Heart left ventricle (tissue), 16 donors: ENCODE measurements around the gene MGLL. TPM values are rescaled to one million over a fixed set of nuclear protein-coding genes. Genes with fewer than 3 reads are reported as not detected.

Experiments used
- ATAC-seq, 4 donors: fragments of 200-7000 bp; cut with Tn5 transposase; one replicate each; pipeline ENCODE4 v1.9.1; 2020 to 2022; ENCODE audit warnings: moderate library complexity in 4 of 4, mild to moderate bottlenecking in 3 of 4, moderate number of reproducible peaks in 1 of 4
- DNase-seq, 5 donors: peaks; one replicate each; pipeline ENCODE4 v3.0.0-alpha.2; 2020
- H3K27ac ChIP-seq, 12 donors: fragments of 200-600 bp; sonication (generic) in 4 of 12; one replicate each; pipeline versions ENCODE4 v1.5.0 to v1.8.0; 2016 to 2022; ENCODE audit warnings: mild to moderate bottlenecking in 2 of 12
- H3K27me3 ChIP-seq, 9 donors: fragments of 200-600 bp; sonication (generic) in 2 of 9; one replicate each; pipeline versions ENCODE4 v1.5.1 to v1.8.0; 2016 to 2022; ENCODE audit warnings: mild to moderate bottlenecking in 3 of 9
- H3K36me3 ChIP-seq, 9 donors: fragments of 200-600 bp; sonication (generic) in 2 of 9; one replicate each; pipeline versions ENCODE4 v1.5.0 to v1.8.0; 2018 to 2022; ENCODE audit warnings: mild to moderate bottlenecking in 2 of 9
- H3K4me1 ChIP-seq, 12 donors: fragments of 200-600 bp; sonication (generic) in 4 of 12; one replicate each; pipeline versions ENCODE4 v1.5.0 to v1.8.0; 2016 to 2022; ENCODE audit warnings: mild to moderate bottlenecking in 3 of 12
- H3K4me3 ChIP-seq, 12 donors: fragments of 200-600 bp; sonication (generic) in 4 of 12; one replicate each; pipeline versions ENCODE4 v1.5.0 to v1.8.0; 2017 to 2022; ENCODE audit warnings: mild to moderate bottlenecking in 9 of 12, moderate library complexity in 4 of 12
- H3K9me3 ChIP-seq, 12 donors: fragments of 200-600 bp; sonication (generic) in 4 of 12; one replicate each; pipeline versions ENCODE4 v1.5.0 to v1.8.0; 2016 to 2022; ENCODE audit warnings: mild to moderate bottlenecking in 1 of 12
- CTCF ChIP-seq, 12 donors: fragments of 200-600 bp; sonication (generic) in 4 of 12; IDR thresholded peaks; one replicate each; pipeline versions ENCODE4 v1.5.0 to v1.8.0; 2018 to 2022; ENCODE audit warnings: antibody characterized with exemption in 12 of 12, mild to moderate bottlenecking in 5 of 12
- POLR2A ChIP-seq, 2 donors: fragments of 450-650 bp; IDR thresholded peaks; one replicate each; pipeline ENCODE4 v1.6.1; 2017; ENCODE audit warnings: antibody characterized with exemption in 2 of 2, mild to moderate bottlenecking in 2 of 2, moderate library complexity in 2 of 2
- WGBS, 4 donors: extraction: QIAGEN DNeasy Blood & Tissue Kit in 2 of 4; methylation state at CpG; one replicate each; pipeline versions ENCODE4 v1.1.5 to v1.1.7; 2013 to 2018; 5-methylcytosine and 5-hydroxymethylcytosine counted together
- intact Hi-C, 10 donors: fragments of 100-400 bp; cut with DNase I; formaldehyde crosslinking; loops; one replicate each; pipeline versions ENCODE4 v1.11.1 to v1.14.2; 2022
- polyA plus RNA-seq, 2 donors: library from polyadenylated mRNA; stranded (reverse); fragments of 200-250 nt; gene quantifications; one replicate each; pipeline ENCODE4 v1.2.3, GENCODE V29; 2013
- total RNA-seq, 9 donors: library from RNA; depleted of rRNA in 2 of 9; stranded (reverse); fragments of >200 nt in 2 of 9; fragmentation: NEBNext Ultra II Directional in 3 of 9; extraction: Animal tissue kit (Norgen Biotek cat#: 25700) in 3 of 9; gene quantifications; one replicate each; pipeline versions ENCODE4 v1.1.0 to v1.2.4, GENCODE V29; 2016 to 2023
- donor health status: ischemic (EF 13 %, LVEDD 7.1; RV severe dilation, severe dysfunction).
- donor health status: healthy with polysubstance abuse.
- donor health status: DM: no; HTN: yes; CAD: no.
- donor health status: DM: no; HTN: no; CAD: no.
- donor health status: ischemic (EF 25% LVEDD 6.9; RV normal size, moderate dysfunction).
- donor health status: ischemic (EF 25% LVEDD 5.7; RV mildly dilated, moderate dysfunction).
- donor health status: healthy.
- donor health status: DM: yes; HTN: yes; CAD: no.
- donor health status: ischemic (EF 35%, LVEDD 5.7; RV mildly dilated, moderate dysfunction).
- donor health status: nonischemic (EF 11% LVEDD 7.7; RV severe dilation, severe dysfunction).
- donor health status: DM: yes; HTN: yes; CAD: no.
- donor health status: PGD.
- donor health status: ischemic (EF 29% LVEDD 5.4; RV normal size, mild dysfunction).
- donor health status: nonischemic (EF 23%, LVEDD 6.1; RV moderate dilation, normal function).

Gene MGLL
- total and polyA plus RNA-seq, 11 donors = 38.5 to 119 (median 78.9) TPM

DNA sequence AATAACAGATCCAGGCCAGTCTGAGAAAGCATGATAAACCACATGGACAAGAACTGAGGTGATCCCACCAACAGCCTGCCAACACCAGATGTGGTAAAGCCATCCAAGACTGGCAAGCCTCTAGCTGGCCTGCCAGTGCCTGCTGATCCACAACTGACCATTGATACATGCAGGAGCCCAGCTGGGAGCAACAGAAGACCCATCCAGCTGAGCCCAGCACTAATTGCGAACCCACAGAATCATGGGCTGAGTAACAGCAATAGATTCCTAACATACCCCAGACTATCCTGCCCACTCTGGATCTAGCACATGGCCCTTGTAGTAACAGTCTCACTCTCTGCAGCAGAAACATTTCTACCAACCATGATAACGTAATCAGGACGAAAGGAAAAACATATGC is 10.6 kb downstream of the MGLL start:
- Histone ChIP-seq H3K9me3 (peaks cover 0 to 5% (median 0%) of the 10 kb centered on the region in 12 donors), H3K27me3 (no peaks in the 10 kb centered on the region), H3K36me3 (peaks cover 2 to 97% (median 78%) of the 10 kb centered on the region in 9 donors), H3K4me3 (no peak overlapping the region), H3K27ac (no peak overlapping the region), H3K4me1 (peaks cover 3 to 67% (median 42%) of the 10 kb centered on the region in 12 donors)
- ATAC-seq = no peak
- 91 to 100% (median 94%) methylated on average over 2 to 3 of the region's 3 CpGs for WGBS, 4 donors
- intact Hi-C loops = loop anchor here in 2 of 10 donors (10.0 kb wide), 2 partner anchors 57 to 67 kb away; no protein-coding TSS in a partner anchor
- no peak for DNase-seq
- no peak for TF ChIP-seq POLR2A (IDR thresholded peaks at IDR 0.05)
- TF ChIP-seq CTCF (IDR thresholded peaks at IDR 0.05) = no peak

DNA sequence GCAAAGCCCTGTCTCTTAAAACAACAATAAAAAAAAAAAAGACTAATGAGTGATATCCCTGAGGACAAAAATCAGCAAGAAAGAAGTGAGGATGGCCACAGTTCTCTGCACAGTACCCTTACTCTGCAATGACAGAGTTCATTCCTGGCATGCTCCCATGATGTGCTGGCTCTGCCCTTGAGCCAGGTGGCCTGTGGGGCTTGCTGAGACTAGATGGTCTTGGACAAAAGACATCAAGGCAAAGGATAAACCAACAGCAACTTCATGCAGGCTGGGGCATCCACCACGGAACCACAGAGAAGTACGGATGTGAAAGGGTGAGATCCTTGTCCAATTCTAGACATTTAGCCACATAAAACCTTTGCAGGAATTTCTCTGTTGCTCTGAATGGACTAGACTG is 12.7 kb downstream of the MGLL start:
- Histone ChIP-seq H3K36me3 (peaks cover 2 to 98% (median 69%) of the 10 kb centered on the region in 9 donors), H3K4me1 (peaks cover 0 to 55% (median 28%) of the 10 kb centered on the region in 12 donors)
- intact Hi-C loops = loop anchor here in 2 of 10 donors (10.0 kb wide), 2 partner anchors 55 to 65 kb away; no protein-coding TSS in a partner anchor

DNA sequence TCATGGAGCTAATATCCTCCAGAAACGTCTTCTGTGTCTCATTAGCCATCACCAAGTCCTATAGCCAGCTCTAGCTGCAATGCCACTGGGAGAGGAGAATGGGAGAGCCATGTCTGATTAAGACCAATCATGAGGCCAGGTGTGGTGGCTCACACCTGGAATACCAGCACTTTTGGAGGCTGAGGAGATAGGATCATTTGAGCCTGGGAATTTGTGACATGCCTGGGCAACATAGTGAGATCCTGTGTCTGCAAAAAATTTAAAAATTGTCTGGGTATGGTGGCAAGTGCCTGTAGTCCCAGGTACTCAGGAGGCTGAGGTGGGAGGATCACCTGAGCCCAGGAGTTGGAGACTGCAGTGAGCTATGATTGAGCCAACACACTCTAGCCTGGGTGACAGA is 13.1 kb downstream of the MGLL start:
- DNase-seq (no peak), ATAC-seq (no peak)
- 84 to 88% (median 86%) methylated on average over 1 of the region's 1 CpG for WGBS, 4 donors
- intact Hi-C loops = no loop called here
- Histone ChIP-seq H3K27ac (no peak overlapping the region), H3K9me3 (peaks cover 0 to 5% (median 0%) of the 10 kb centered on the region in 12 donors), H3K36me3 (peaks cover 2 to 98% (median 66%) of the 10 kb centered on the region in 9 donors), H3K4me1 (peaks cover 0 to 53% (median 25%) of the 10 kb centered on the region in 12 donors), H3K27me3 (no peaks in the 10 kb centered on the region), H3K4me3 (no peak overlapping the region)
- no peak for TF ChIP-seq POLR2A (IDR thresholded peaks at IDR 0.05)
- TF ChIP-seq CTCF (IDR thresholded peaks at IDR 0.05) = no peak

More for the DNA sequence above, 12.7 kb downstream of the MGLL start:
- Histone ChIP-seq H3K27me3 (no peaks in the 10 kb centered on the region), H3K4me3 (no peak overlapping the region), H3K27ac (no peak overlapping the region), H3K9me3 (peaks cover 0 to 5% (median 0%) of the 10 kb centered on the region in 12 donors)
- ATAC-seq (no peak), DNase-seq (peak in 1 of 5 donors; percentile 33)
- TF ChIP-seq CTCF (IDR thresholded peaks at IDR 0.05) (no peak), POLR2A (IDR thresholded peaks at IDR 0.05) (no peak)
- 94 to 100% (median 95%) methylated on average over 2 of the region's 2 CpGs for WGBS, 4 donors

DNA sequence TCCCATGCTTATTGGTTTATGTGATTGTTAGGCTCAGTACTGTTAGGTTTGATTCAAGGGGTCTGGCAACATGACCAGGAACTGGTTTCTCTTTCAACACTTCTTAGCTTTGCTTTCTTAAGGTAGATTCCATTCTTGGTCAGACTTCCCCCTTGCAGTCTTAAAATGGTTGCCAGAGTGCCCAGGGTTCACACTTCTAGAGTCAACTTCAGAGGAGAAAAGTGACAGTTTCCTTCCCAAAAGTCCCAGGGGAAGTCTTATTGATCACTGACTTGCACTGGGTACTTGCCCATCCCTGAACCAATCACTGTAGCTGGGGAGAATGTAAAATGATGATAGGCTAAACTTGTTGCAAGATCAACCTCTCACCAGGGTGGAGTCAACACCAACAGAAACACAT is 14.1 kb downstream of the MGLL start:
- DNase-seq (no peak), ATAC-seq (no peak)
- H3K4me1 ChIP-seq = peaks cover 0 to 50% (median 18%) of the 10 kb centered on the region in 12 donors
- H3K27ac ChIP-seq = no peak overlapping the region
- no peak overlapping the region for H3K4me3 ChIP-seq
- TF ChIP-seq POLR2A (IDR thresholded peaks at IDR 0.05) (no peak), CTCF (IDR thresholded peaks at IDR 0.05) (no peak)
- peaks cover 2 to 96% (median 56%) of the 10 kb centered on the region in 9 donors for H3K36me3 ChIP-seq
- no peaks in the 10 kb centered on the region for H3K27me3 ChIP-seq
- H3K9me3 ChIP-seq = peaks cover 0 to 5% (median 0%) of the 10 kb centered on the region in 12 donors
- intact Hi-C loops = no loop called here
